Measurements from ENCODE around the gene KLHL1. TPM values are rescaled to one million over a fixed set of nuclear protein-coding genes. Genes with fewer than 3 reads are reported as not detected.

The KLHL1 gene
- polyA plus RNA-seq, 1 donor from 2014 or later, result 15.5 TPM

- peak overlapping the region; percentile 54 for H3K4me2 ChIP-seq (ENCODE audit: low read length)
- no peaks in the 10 kb centered on the region for H3K9me2 ChIP-seq (ENCODE audit: insufficient read depth, low read length)
- no peak overlapping the region for H2AFZ ChIP-seq (ENCODE audit: low read depth, low read length)
- H3K79me2 ChIP-seq (replicated peaks; ENCODE audit: insufficient read depth, low read length), result peaks cover 20% of the 10 kb centered on the region
- no peak for TF ChIP-seq RAD21 (conservative IDR thresholded peaks at IDR 0.05)
- no peak for TF ChIP-seq EP300 (conservative IDR thresholded peaks at IDR 0.05; ENCODE audit: poor library complexity, severe bottlenecking)
- no peak for TF ChIP-seq SMC3 (conservative IDR thresholded peaks at IDR 0.05; ENCODE audit: poor library complexity)
- TF ChIP-seq MXI1 (conservative IDR thresholded peaks at IDR 0.05; ENCODE audit: poor library complexity, severe bottlenecking), result no peak
- TF ChIP-seq REST (IDR thresholded peaks at IDR 0.05; ENCODE audit: borderline replicate concordance), result no peak
- TF ChIP-seq CTCF (IDR thresholded peaks at IDR 0.05; ENCODE audit: poor library complexity, severe bottlenecking), result no peak
- TF ChIP-seq EZH2 (IDR thresholded peaks at IDR 0.05; ENCODE audit: borderline replicate concordance, insufficient read depth, low read length, poor library complexity, severe bottlenecking), result no peak
- TF ChIP-seq TAF1 (IDR thresholded peaks at IDR 0.05; ENCODE audit: low read depth), result no peak
- no peak for TF ChIP-seq POLR2AphosphoS5 (IDR thresholded peaks at IDR 0.05)
- H4K20me1 ChIP-seq (ENCODE audit: insufficient read depth), result no peaks in the 10 kb centered on the region
- H3K4me3 ChIP-seq (ENCODE audit: low read length), result peak overlapping the region; percentile 81
- peak overlapping the region; percentile 88 for H3K27ac ChIP-seq (ENCODE audit: low read length)
- H3F3A ChIP-seq (ENCODE audit: insufficient read depth, low read length, poor library complexity, severe bottlenecking), result no peaks in the 10 kb centered on the region
- H3K9me3 ChIP-seq (ENCODE audit: low read length), result no peaks in the 10 kb centered on the region
- no peaks in the 10 kb centered on the region for H3K36me3 ChIP-seq (ENCODE audit: insufficient read depth, low read length)
- peak overlapping the region; percentile 88 for H3K9ac ChIP-seq (ENCODE audit: low read length)
- H3K27me3 ChIP-seq (ENCODE audit: insufficient read depth, low read depth, low read length), result peaks cover 9% of the 10 kb centered on the region
Measured at GRCh38 chr13:70107125-70107497, 1.1 kb downstream of the KLHL1 start.

GRCh38 chr13:70104481-70104880 is 3.8 kb downstream of the KLHL1 start:
- TF ChIP-seq MXI1 (conservative IDR thresholded peaks at IDR 0.05; ENCODE audit: poor library complexity, severe bottlenecking) (no peak), REST (IDR thresholded peaks at IDR 0.05; ENCODE audit: borderline replicate concordance) (no peak), CTCF (IDR thresholded peaks at IDR 0.05; ENCODE audit: poor library complexity, severe bottlenecking) (no peak), SMC3 (conservative IDR thresholded peaks at IDR 0.05; ENCODE audit: poor library complexity) (no peak), POLR2AphosphoS5 (IDR thresholded peaks at IDR 0.05) (no peak), EZH2 (IDR thresholded peaks at IDR 0.05; ENCODE audit: borderline replicate concordance, insufficient read depth, low read length, poor library complexity, severe bottlenecking) (no peak), EP300 (conservative IDR thresholded peaks at IDR 0.05; ENCODE audit: poor library complexity, severe bottlenecking) (no peak), TAF1 (IDR thresholded peaks at IDR 0.05; ENCODE audit: low read depth) (no peak), RAD21 (conservative IDR thresholded peaks at IDR 0.05) (no peak)
- Histone ChIP-seq H3K9me2 (ENCODE audit: insufficient read depth, low read length) (no peaks in the 10 kb centered on the region), H2AFZ (ENCODE audit: low read depth, low read length) (no peak overlapping the region), H3K36me3 (ENCODE audit: insufficient read depth, low read length) (no peaks in the 10 kb centered on the region), H3K27me3 (ENCODE audit: insufficient read depth, low read depth, low read length) (peaks cover 9% of the 10 kb centered on the region), H3F3A (ENCODE audit: insufficient read depth, low read length, poor library complexity, severe bottlenecking) (no peaks in the 10 kb centered on the region), H3K4me3 (ENCODE audit: low read length) (peak overlapping the region; percentile 81), H3K79me2 (replicated peaks; ENCODE audit: insufficient read depth, low read length) (peaks cover 20% of the 10 kb centered on the region), H3K9me3 (ENCODE audit: low read length) (no peaks in the 10 kb centered on the region), H4K20me1 (ENCODE audit: insufficient read depth) (no peaks in the 10 kb centered on the region), H3K9ac (ENCODE audit: low read length) (no peak overlapping the region), H3K27ac (ENCODE audit: low read length) (no peak overlapping the region), H3K4me2 (ENCODE audit: low read length) (peak overlapping the region; percentile 62)

All from neural cell (in vitro differentiated cells).